ENCODE data around the gene PKHD1. TPM values are rescaled to one million over a fixed set of nuclear protein-coding genes. Genes with fewer than 3 reads are reported as not detected.
A peak's percentile ranks its signal among the peaks of the same experiment; 100 is the strongest.

PKHD1 gene
- polyA plus RNA-seq, 4 donors, result under 0.01 to 1.3 TPM; not detected in 2

- Histone ChIP-seq H3K36me3 (ENCODE audit: control insufficient read depth in 3 of 3, insufficient read depth in 2 of 3, low read depth in 1 of 3, low read length in 3 of 3) (no peaks in the 10 kb centered on the region), H3K4me1 (ENCODE audit: control insufficient read depth in 3 of 3, insufficient read depth in 2 of 3, low read depth in 1 of 3, low read length in 2 of 3) (no peaks in the 10 kb centered on the region), H3K27ac (ENCODE audit: low read depth in 1 of 3, low read length in 2 of 3) (no peak overlapping the region), H3K27me3 (ENCODE audit: control insufficient read depth in 3 of 3, insufficient read depth in 3 of 3, low read length in 3 of 3) (no peaks in the 10 kb centered on the region), H3K9me3 (ENCODE audit: control insufficient read depth in 2 of 2, insufficient read depth in 1 of 2, low read depth in 1 of 2, low read length in 1 of 2) (no peaks in the 10 kb centered on the region), H3K4me3 (ENCODE audit: low read depth in 1 of 3, low read length in 3 of 3) (no peak overlapping the region)
- 40 to 48% (median 43%) methylated on average over 4 of the region's 4 CpGs for WGBS, 3 donors
- no peak for FAIRE-seq
- DNase-seq, result peak in 1 of 2 donors; percentile 6
Measured at GRCh38 chr6:51892750-51893149, 194.7 kb downstream of the PKHD1 start.

GRCh38 chr6:51892339-51892738 lies 195.1 kb downstream of the PKHD1 start:
- FAIRE-seq, result no peak
- 64 to 81% (median 80%) methylated on average over 3 of the region's 3 CpGs for WGBS, 3 donors

GRCh38 chr6:51891784-51892183 lies 195.6 kb downstream of the PKHD1 start:
- no peak overlapping the region for H3K4me3 ChIP-seq (ENCODE audit: low read depth in 1 of 3, low read length in 3 of 3)
- 74 to 82% (median 74%) methylated on average over 4 of the region's 4 CpGs for WGBS, 3 donors
- no peaks in the 10 kb centered on the region for H3K9me3 ChIP-seq (ENCODE audit: control insufficient read depth in 2 of 2, insufficient read depth in 1 of 2, low read depth in 1 of 2, low read length in 1 of 2)
- DNase-seq (no peak), FAIRE-seq (no peak)
- H3K36me3 ChIP-seq (ENCODE audit: control insufficient read depth in 3 of 3, insufficient read depth in 2 of 3, low read depth in 1 of 3, low read length in 3 of 3), result no peaks in the 10 kb centered on the region
- H3K4me1 ChIP-seq (ENCODE audit: control insufficient read depth in 3 of 3, insufficient read depth in 2 of 3, low read depth in 1 of 3, low read length in 2 of 3), result no peaks in the 10 kb centered on the region
- no peaks in the 10 kb centered on the region for H3K27me3 ChIP-seq (ENCODE audit: control insufficient read depth in 3 of 3, insufficient read depth in 3 of 3, low read length in 3 of 3)
- H3K27ac ChIP-seq (ENCODE audit: low read depth in 1 of 3, low read length in 2 of 3), result no peak overlapping the region

More at GRCh38 chr6:51892339-51892738, 195.1 kb downstream of the PKHD1 start:
- H3K4me1 ChIP-seq (ENCODE audit: control insufficient read depth in 3 of 3, insufficient read depth in 2 of 3, low read depth in 1 of 3, low read length in 2 of 3), result no peaks in the 10 kb centered on the region
- H3K27ac ChIP-seq (ENCODE audit: low read depth in 1 of 3, low read length in 2 of 3), result no peak overlapping the region
- H3K9me3 ChIP-seq (ENCODE audit: control insufficient read depth in 2 of 2, insufficient read depth in 1 of 2, low read depth in 1 of 2, low read length in 1 of 2), result no peaks in the 10 kb centered on the region
- DNase-seq, result no peak
- no peak overlapping the region for H3K4me3 ChIP-seq (ENCODE audit: low read depth in 1 of 3, low read length in 3 of 3)
- no peaks in the 10 kb centered on the region for H3K36me3 ChIP-seq (ENCODE audit: control insufficient read depth in 3 of 3, insufficient read depth in 2 of 3, low read depth in 1 of 3, low read length in 3 of 3)
- H3K27me3 ChIP-seq (ENCODE audit: control insufficient read depth in 3 of 3, insufficient read depth in 3 of 3, low read length in 3 of 3), result no peaks in the 10 kb centered on the region

- Histone ChIP-seq H3K27ac (ENCODE audit: low read depth in 1 of 3, low read length in 2 of 3) (no peak overlapping the region), H3K9me3 (ENCODE audit: control insufficient read depth in 2 of 2, insufficient read depth in 1 of 2, low read depth in 1 of 2, low read length in 1 of 2) (no peaks in the 10 kb centered on the region), H3K4me3 (ENCODE audit: low read depth in 1 of 3, low read length in 3 of 3) (no peak overlapping the region), H3K4me1 (ENCODE audit: control insufficient read depth in 3 of 3, insufficient read depth in 2 of 3, low read depth in 1 of 3, low read length in 2 of 3) (no peaks in the 10 kb centered on the region), H3K36me3 (ENCODE audit: control insufficient read depth in 3 of 3, insufficient read depth in 2 of 3, low read depth in 1 of 3, low read length in 3 of 3) (no peaks in the 10 kb centered on the region), H3K27me3 (ENCODE audit: control insufficient read depth in 3 of 3, insufficient read depth in 3 of 3, low read length in 3 of 3) (no peaks in the 10 kb centered on the region)
- DNase-seq (no peak), FAIRE-seq (no peak)
- WGBS, 3 donors, result 47 to 56% (median 50%) methylated on average over 2 of the region's 2 CpGs
Measured at GRCh38 chr6:51887859-51888258, 199.6 kb downstream of the PKHD1 start.

GRCh38 chr6:51885957-51886356 lies 201.5 kb downstream of the PKHD1 start:
- DNase-seq (no peak), FAIRE-seq (no peak)
- Histone ChIP-seq H3K9me3 (ENCODE audit: control insufficient read depth in 2 of 2, insufficient read depth in 1 of 2, low read depth in 1 of 2, low read length in 1 of 2) (no peaks in the 10 kb centered on the region), H3K4me3 (ENCODE audit: low read depth in 1 of 3, low read length in 3 of 3) (no peak overlapping the region), H3K27me3 (ENCODE audit: control insufficient read depth in 3 of 3, insufficient read depth in 3 of 3, low read length in 3 of 3) (no peaks in the 10 kb centered on the region), H3K27ac (ENCODE audit: low read depth in 1 of 3, low read length in 2 of 3) (no peak overlapping the region), H3K4me1 (ENCODE audit: control insufficient read depth in 3 of 3, insufficient read depth in 2 of 3, low read depth in 1 of 3, low read length in 2 of 3) (no peaks in the 10 kb centered on the region), H3K36me3 (ENCODE audit: control insufficient read depth in 3 of 3, insufficient read depth in 2 of 3, low read depth in 1 of 3, low read length in 3 of 3) (no peaks in the 10 kb centered on the region)
- WGBS, 3 donors, result 65 to 75% (median 68%) methylated on average over 2 of the region's 2 CpGs

GRCh38 chr6:51868591-51869355 lies 218.6 kb downstream of the PKHD1 start:
- Histone ChIP-seq H3K36me3 (ENCODE audit: control insufficient read depth in 3 of 3, insufficient read depth in 2 of 3, low read depth in 1 of 3, low read length in 3 of 3) (no peaks in the 10 kb centered on the region), H3K4me3 (ENCODE audit: low read depth in 1 of 3, low read length in 3 of 3) (no peak overlapping the region), H3K9me3 (ENCODE audit: control insufficient read depth in 2 of 2, insufficient read depth in 1 of 2, low read depth in 1 of 2, low read length in 1 of 2) (no peaks in the 10 kb centered on the region), H3K4me1 (ENCODE audit: control insufficient read depth in 3 of 3, insufficient read depth in 2 of 3, low read depth in 1 of 3, low read length in 2 of 3) (no peaks in the 10 kb centered on the region), H3K27ac (ENCODE audit: low read depth in 1 of 3, low read length in 2 of 3) (no peak overlapping the region), H3K27me3 (ENCODE audit: control insufficient read depth in 3 of 3, insufficient read depth in 3 of 3, low read length in 3 of 3) (no peaks in the 10 kb centered on the region)
- peak in 1 of 2 donors; percentile 43 for DNase-seq
- no peak for FAIRE-seq

- H3K27ac ChIP-seq (ENCODE audit: low read depth in 1 of 3, low read length in 2 of 3), result no peak overlapping the region
- 33 to 52% (median 36%) methylated on average over 2 of the region's 2 CpGs for WGBS, 3 donors
- H3K4me3 ChIP-seq (ENCODE audit: low read depth in 1 of 3, low read length in 3 of 3), result no peak overlapping the region
- FAIRE-seq (no peak), DNase-seq (no peak)
- no peaks in the 10 kb centered on the region for H3K4me1 ChIP-seq (ENCODE audit: control insufficient read depth in 3 of 3, insufficient read depth in 2 of 3, low read depth in 1 of 3, low read length in 2 of 3)
- no peaks in the 10 kb centered on the region for H3K36me3 ChIP-seq (ENCODE audit: control insufficient read depth in 3 of 3, insufficient read depth in 2 of 3, low read depth in 1 of 3, low read length in 3 of 3)
- no peaks in the 10 kb centered on the region for H3K9me3 ChIP-seq (ENCODE audit: control insufficient read depth in 2 of 2, insufficient read depth in 1 of 2, low read depth in 1 of 2, low read length in 1 of 2)
- H3K27me3 ChIP-seq (ENCODE audit: control insufficient read depth in 3 of 3, insufficient read depth in 3 of 3, low read length in 3 of 3), result no peaks in the 10 kb centered on the region
Measured at GRCh38 chr6:51866867-51867266, 220.5 kb downstream of the PKHD1 start.

GRCh38 chr6:51865996-51866395 lies 221.4 kb downstream of the PKHD1 start:
- Histone ChIP-seq H3K36me3 (ENCODE audit: control insufficient read depth in 3 of 3, insufficient read depth in 2 of 3, low read depth in 1 of 3, low read length in 3 of 3) (no peaks in the 10 kb centered on the region), H3K27ac (ENCODE audit: low read depth in 1 of 3, low read length in 2 of 3) (no peak overlapping the region), H3K4me1 (ENCODE audit: control insufficient read depth in 3 of 3, insufficient read depth in 2 of 3, low read depth in 1 of 3, low read length in 2 of 3) (no peaks in the 10 kb centered on the region), H3K4me3 (ENCODE audit: low read depth in 1 of 3, low read length in 3 of 3) (no peak overlapping the region), H3K9me3 (ENCODE audit: control insufficient read depth in 2 of 2, insufficient read depth in 1 of 2, low read depth in 1 of 2, low read length in 1 of 2) (no peaks in the 10 kb centered on the region), H3K27me3 (ENCODE audit: control insufficient read depth in 3 of 3, insufficient read depth in 3 of 3, low read length in 3 of 3) (no peaks in the 10 kb centered on the region)
- DNase-seq (no peak), FAIRE-seq (no peak)
- WGBS, 3 donors, result 43 to 65% (median 53%) methylated on average over 1 of the region's 1 CpG

GRCh38 chr6:51865176-51865575 lies 222.2 kb downstream of the PKHD1 start:
- no peaks in the 10 kb centered on the region for H3K4me1 ChIP-seq (ENCODE audit: control insufficient read depth in 3 of 3, insufficient read depth in 2 of 3, low read depth in 1 of 3, low read length in 2 of 3)
- H3K9me3 ChIP-seq (ENCODE audit: control insufficient read depth in 2 of 2, insufficient read depth in 1 of 2, low read depth in 1 of 2, low read length in 1 of 2), result no peaks in the 10 kb centered on the region
- FAIRE-seq (no peak), DNase-seq (no peak)
- no peak overlapping the region for H3K4me3 ChIP-seq (ENCODE audit: low read depth in 1 of 3, low read length in 3 of 3)
- H3K27ac ChIP-seq (ENCODE audit: low read depth in 1 of 3, low read length in 2 of 3), result no peak overlapping the region
- H3K27me3 ChIP-seq (ENCODE audit: control insufficient read depth in 3 of 3, insufficient read depth in 3 of 3, low read length in 3 of 3), result no peaks in the 10 kb centered on the region
- H3K36me3 ChIP-seq (ENCODE audit: control insufficient read depth in 3 of 3, insufficient read depth in 2 of 3, low read depth in 1 of 3, low read length in 3 of 3), result no peaks in the 10 kb centered on the region
- 67 to 79% (median 76%) methylated on average over 2 of the region's 2 CpGs for WGBS, 3 donors
